Erythroblast (primary cell): ENCODE measurements around the gene SPIB.

Experiments used
- GATA1 ChIP-seq: IDR thresholded peaks from 2 replicates; pipeline ENCODE4 v1.6.1; 2011; ENCODE audit warnings: low read depth, mild to moderate bottlenecking, control low read depth, low read length, moderate library complexity
- POLR2A ChIP-seq: IDR thresholded peaks from 2 replicates; pipeline ENCODE4 v1.6.1; 2011; ENCODE audit warnings: mild to moderate bottlenecking, low read length

- TF ChIP-seq POLR2A = no peak
- TF ChIP-seq GATA1 = no peak
Observed at GRCh38 chr19:50383001-50383851, 35.5 kb upstream of the SPIB start.
